Body of pancreas (tissue), 4 donors: ENCODE data around the gene TMEM131L.

Source experiments
- POLR2A ChIP-seq, 3 donors: fragments of 450-650 bp; IDR thresholded peaks; one replicate each; pipeline ENCODE4 v1.6.1; 2016; ENCODE audit warnings: antibody characterized with exemption in 3 of 3, mild to moderate bottlenecking in 2 of 3
- TF ChIP-seq, protein P1 (sequence below), 7 experiments: fragments of 450-650 bp in 4 of 7; fragments of 200-600 bp in 3 of 7; sonication (generic) in 3 of 7; IDR thresholded peaks; one replicate each; pipeline ENCODE4 v1.5.1; 2016 to 2019; ENCODE audit warnings: antibody characterized with exemption in 7 of 7

DNA sequence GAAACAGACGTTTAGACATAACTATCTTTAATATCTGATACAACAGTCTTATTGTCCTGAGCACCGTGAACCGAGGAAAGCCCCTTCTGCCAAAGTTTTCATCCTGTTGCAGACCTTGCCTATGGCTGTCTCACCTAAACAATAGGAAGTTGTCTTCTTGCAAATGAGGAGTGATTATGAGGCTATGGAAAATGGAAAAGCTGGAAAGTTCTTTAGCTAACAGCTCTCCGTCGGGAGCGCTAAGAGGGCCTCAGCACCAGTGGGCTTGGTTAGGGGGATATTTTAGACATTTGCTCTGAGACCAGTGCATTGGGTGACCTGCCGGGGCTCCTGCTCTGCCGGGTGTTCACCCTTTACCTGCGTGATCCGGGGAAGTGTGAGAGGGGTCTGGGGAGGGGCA is 28.4 kb downstream of the TMEM131L start:
- TF ChIP-seq, protein P1, sequence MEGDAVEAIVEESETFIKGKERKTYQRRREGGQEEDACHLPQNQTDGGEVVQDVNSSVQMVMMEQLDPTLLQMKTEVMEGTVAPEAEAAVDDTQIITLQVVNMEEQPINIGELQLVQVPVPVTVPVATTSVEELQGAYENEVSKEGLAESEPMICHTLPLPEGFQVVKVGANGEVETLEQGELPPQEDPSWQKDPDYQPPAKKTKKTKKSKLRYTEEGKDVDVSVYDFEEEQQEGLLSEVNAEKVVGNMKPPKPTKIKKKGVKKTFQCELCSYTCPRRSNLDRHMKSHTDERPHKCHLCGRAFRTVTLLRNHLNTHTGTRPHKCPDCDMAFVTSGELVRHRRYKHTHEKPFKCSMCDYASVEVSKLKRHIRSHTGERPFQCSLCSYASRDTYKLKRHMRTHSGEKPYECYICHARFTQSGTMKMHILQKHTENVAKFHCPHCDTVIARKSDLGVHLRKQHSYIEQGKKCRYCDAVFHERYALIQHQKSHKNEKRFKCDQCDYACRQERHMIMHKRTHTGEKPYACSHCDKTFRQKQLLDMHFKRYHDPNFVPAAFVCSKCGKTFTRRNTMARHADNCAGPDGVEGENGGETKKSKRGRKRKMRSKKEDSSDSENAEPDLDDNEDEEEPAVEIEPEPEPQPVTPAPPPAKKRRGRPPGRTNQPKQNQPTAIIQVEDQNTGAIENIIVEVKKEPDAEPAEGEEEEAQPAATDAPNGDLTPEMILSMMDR (IDR thresholded peaks at IDR 0.05) = no peak
- no peak for TF ChIP-seq POLR2A (IDR thresholded peaks at IDR 0.05)
